NAMALWA (cell line): ENCODE results near the gene EFCAB13.
"Not testable (repeated sequence)": the region's sequence is repeated elsewhere in the genome, so short reads cannot be mapped to it uniquely, and the experiment has no call there.

Source experiments
- DNase-seq: peaks from one replicate; pipeline ENCODE4 v3.0.0-alpha.2; 2015; ENCODE audit warnings: low spot score

EFCAB13 gene

DNA sequence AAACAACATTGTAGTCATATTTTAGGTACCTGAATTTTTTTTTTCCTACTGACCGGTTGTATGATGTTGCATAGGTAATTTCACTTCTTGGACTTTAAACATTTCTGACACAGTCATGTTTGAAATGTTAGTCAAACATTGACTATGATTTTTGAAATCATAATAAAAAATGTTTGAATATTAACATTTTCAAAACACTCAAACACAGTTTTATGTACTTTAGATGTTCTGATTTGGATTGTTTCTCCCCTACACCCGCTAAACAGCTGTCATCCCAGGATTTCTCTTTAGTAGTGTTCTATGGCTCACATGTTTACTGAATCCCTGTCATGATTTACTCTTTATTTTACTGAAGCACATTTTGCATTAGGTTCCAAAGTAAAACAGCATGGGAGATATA is 104.2 kb downstream of the EFCAB13 start:
- DNase-seq = no peak

DNA sequence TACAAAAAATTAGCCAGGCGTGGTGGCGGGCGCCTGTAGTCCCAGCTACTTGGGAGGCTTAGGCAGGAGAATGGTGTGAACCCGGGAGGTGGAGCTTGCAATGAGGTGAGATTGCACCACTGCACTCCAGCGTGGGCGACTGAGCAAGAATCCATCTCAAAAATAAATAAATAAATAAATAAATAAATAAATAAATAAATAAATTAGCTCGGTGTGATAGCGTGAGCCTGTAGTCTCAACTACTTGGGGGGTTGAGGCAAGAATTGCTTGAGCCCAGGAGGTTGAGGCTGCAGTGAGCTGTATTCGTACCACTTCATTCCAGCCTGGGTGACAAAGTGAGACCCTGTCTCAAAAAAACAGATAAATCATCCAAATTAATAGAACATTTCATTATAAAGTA is 108.5 kb downstream of the EFCAB13 start:
- not testable (repeated sequence) for DNase-seq

DNA sequence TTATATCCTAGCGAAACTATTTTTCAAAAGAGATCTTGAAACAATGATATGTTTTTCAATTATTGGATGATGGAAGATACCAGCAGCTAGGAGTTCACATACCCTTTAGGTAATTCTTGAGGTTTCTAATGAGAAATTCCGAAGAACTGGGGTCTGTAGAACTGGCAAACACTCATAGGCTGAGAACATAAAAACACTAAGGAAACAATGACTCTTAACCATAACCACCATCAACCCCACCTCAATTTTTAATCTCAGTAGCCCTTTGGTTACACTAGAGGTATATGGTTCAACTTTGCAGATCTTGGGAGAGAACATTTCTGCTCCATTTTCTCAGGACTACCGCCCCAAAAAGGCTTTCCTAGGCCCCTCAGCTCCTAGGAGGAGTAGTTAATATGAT is 141.4 kb downstream of the EFCAB13 start:
- no peak for DNase-seq

DNA sequence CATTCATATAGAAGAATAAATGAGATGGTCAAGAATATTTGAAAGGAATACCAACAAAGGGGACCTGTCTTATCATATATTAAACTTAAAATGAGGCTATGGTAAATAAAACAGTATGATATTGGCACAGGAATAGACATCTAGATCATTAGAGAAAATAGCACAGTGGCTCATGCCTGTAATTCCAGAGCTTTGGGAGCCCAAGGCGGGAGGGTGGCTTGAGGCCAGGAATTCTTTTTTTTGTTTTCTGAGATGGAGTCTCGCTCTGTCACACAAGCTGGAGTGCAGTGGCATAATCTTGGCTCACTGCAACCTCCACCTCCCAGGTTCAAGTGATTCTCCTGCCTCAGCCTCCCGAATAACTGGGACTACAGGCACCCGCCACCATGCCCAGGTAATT is 143.2 kb downstream of the EFCAB13 start:
- DNase-seq = not testable (repeated sequence)

DNA sequence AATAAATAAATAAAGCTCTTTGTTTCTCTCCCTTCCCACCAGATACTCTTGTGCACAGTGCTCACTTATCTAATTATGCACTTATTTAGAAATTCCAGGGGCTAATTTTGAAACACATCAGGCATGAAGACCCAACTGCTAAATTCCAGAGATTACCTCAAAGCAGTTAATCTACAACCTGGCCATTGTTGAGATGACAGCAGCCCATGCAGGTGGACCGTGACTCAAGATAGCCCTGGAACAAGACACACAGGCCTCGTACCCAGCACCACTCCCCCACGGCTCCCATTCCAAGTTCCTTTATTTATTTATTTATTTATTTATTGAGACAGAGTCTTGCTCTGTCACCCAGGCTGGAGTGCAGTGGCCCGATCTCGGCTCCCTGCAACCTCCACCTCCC is 147.1 kb downstream of the EFCAB13 start:
- no peak for DNase-seq

DNA sequence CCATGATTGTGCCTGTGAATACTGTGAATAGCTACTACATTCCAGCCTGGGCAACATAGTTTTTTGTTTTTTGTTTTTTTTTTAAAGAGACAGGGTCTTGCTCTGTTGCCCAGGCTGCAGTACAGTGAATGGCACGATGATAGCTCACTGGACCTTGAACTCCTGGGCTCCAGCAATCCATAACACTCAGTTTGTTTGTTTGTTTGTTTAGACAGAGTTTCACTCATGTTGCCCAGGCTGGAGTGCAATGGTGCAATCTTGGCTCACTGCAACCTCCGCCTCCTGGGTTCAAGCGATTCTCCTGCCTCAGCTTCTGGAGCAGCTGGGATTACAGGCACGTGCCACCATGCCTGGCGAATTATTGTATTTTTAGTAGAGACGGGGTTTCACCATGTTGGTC is 148.3 kb downstream of the EFCAB13 start:
- DNase-seq = not testable (repeated sequence)
